Suprapubic skin (tissue), 4 donors: ENCODE data around the gene VTN. TPM values are rescaled to one million over a fixed set of nuclear protein-coding genes. Genes with fewer than 3 reads are reported as not detected.

Experiments
- DNase-seq, 2 donors: peaks; one replicate each; pipeline ENCODE4 v3.0.0-alpha.2; 2019; ENCODE audit warnings: low spot score in 2 of 2
- H3K27ac ChIP-seq: fragments of 200-600 bp; sonication (generic); one replicate; pipeline ENCODE4 v1.5.1; 2019
- H3K27me3 ChIP-seq: fragments of 200-600 bp; sonication (generic); one replicate; pipeline ENCODE4 v1.5.1; 2019
- H3K36me3 ChIP-seq: fragments of 200-600 bp; sonication (generic); one replicate; pipeline ENCODE4 v1.5.1; 2019
- H3K4me1 ChIP-seq: fragments of 200-600 bp; sonication (generic); one replicate; pipeline ENCODE4 v1.5.1; 2019
- H3K4me3 ChIP-seq: fragments of 200-600 bp; sonication (generic); one replicate; pipeline ENCODE4 v1.5.1; 2019; ENCODE audit warnings: mild to moderate bottlenecking
- H3K9me3 ChIP-seq: fragments of 200-600 bp; sonication (generic); one replicate; pipeline ENCODE4 v1.5.1; 2019
- EP300 ChIP-seq: sonication (generic); formaldehyde crosslinking; IDR thresholded peaks from one replicate; pipeline ENCODE4 v1.6.1; 2017; ENCODE audit warnings: antibody characterized with exemption
- POLR2A ChIP-seq, 2 donors: fragments of 450-650 bp; IDR thresholded peaks; one replicate each; pipeline ENCODE4 v1.6.1; 2017; ENCODE audit warnings: antibody characterized with exemption in 2 of 2, mild to moderate bottlenecking in 2 of 2, moderate library complexity in 2 of 2
- POLR2AphosphoS5 ChIP-seq, 3 donors: sonication (generic); formaldehyde crosslinking; IDR thresholded peaks; one replicate each; pipeline ENCODE4 v1.6.1; 2017; ENCODE audit warnings: antibody characterized with exemption in 3 of 3
- WGBS: methylation state at CpG from one replicate; pipeline ENCODE4 v1.1.5; 2018; 5-methylcytosine and 5-hydroxymethylcytosine counted together
- total RNA-seq, 4 donors: library from RNA; depleted of rRNA; stranded (reverse); fragments of >200 nt; gene quantifications; one replicate each; pipeline ENCODE4 v1.1.0, GENCODE V29; 2016
- TF ChIP-seq, protein P1 (sequence below), 2 donors: fragments of 200-600 bp in 1 of 2; fragments of 450-650 bp in 1 of 2; sonication (generic) in 1 of 2; IDR thresholded peaks; one replicate each; pipeline ENCODE4 v1.5.1; 2016 to 2019; ENCODE audit warnings: antibody characterized with exemption in 2 of 2, mild to moderate bottlenecking in 1 of 2, moderate library complexity in 1 of 2

The VTN gene
- total RNA-seq, 4 donors from 2014 or later = 0.42 to 4.2 (median 0.42) TPM; not detected in 1

DNA sequence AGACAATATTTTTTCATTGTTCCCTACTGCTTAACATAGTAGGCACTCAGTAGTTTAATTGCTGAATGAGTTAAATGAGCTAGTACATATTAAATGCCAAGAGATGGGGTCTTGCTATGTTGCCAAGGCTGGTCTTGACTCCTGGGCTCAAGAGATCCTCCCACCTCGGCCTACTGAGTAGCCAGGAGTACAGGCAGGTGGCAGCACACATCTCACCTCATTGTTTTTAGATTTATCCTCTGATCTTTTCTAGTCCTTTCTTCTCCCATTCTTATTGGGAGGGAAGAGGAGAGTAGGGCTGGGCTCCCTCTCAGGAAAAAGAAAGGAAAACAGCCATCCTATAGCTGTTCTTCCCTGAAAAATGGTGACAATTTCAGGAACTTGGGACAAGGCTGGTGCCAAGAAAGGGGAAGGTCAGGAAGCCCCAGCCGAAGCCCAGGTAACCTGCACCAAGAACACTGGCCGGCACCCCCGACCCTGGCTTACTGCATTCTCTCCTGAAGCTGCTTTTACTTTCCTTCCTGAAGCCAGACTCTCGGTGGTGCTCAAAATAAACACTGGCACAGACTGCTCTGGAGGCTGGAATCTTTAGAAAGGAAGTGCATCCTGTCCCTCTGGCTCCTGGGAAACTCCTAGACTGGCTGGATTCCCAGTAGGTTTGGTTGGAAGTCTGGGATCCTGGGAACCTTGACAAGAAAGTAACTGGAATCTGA lies 31.9 kb downstream of the VTN start:
- Histone ChIP-seq H3K4me1 (peaks cover 44% of the 10 kb centered on the region), H3K4me3 (no peak overlapping the region)

DNA sequence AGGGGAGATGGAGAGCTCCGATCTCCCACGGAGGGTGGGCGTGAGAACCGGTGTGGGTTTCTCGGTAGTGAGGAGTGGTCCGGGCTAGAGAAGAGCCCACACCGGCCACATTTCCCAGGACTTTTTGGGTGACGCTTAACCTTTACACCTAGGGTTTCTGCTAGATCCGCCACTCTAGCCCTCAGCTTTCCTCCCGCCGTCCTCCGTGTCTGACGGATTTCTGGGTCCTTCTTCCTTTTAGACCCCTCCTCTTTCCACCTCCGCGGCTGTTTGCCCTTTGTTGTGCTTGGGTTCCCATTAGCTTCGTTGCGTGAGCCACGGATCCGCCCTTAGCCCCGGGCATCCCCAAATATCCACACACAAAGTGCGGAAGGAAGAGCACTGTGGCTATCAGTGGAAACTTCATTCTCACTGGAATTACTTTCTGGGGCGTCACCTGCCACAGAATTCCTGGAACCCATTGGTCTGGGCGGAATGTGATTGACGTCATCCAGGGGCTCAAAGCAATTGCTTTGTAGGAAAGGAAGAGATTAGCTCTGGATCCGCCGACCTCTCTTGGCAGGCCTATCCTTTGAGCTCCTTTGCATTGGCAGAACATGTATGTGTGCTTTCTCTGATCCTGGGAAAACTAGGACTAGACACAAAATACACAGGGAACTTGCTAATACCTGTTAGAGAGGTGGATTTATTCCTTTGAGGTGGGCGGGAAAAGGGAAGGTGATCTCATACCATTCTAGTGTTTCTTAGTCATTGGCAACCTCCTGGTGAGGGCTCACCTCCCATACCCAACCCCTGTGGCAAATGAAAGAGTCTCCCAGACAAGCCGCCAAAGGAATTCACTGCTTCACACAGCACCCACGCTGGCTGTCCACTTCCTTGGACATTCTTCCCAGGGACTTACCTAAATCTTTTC lies 33.9 kb downstream of the VTN start:
- TF ChIP-seq POLR2A (IDR thresholded peaks at IDR 0.05) (no peak), POLR2AphosphoS5 (IDR thresholded peaks at IDR 0.05) (peak in 1 of 3 donors; percentile 51)
- H3K27me3 ChIP-seq = no peaks in the 10 kb centered on the region
- WGBS = 6% methylated on average over 26 of the region's 29 CpGs
- H3K9me3 ChIP-seq = no peaks in the 10 kb centered on the region
- peak overlapping the region; percentile 87 for H3K4me3 ChIP-seq
- H3K27ac ChIP-seq = peak overlapping the region; percentile 98
- H3K4me1 ChIP-seq = peaks cover 50% of the 10 kb centered on the region
- peak in 1 of 2 donors; percentile 86 for DNase-seq
- peaks cover 22% of the 10 kb centered on the region for H3K36me3 ChIP-seq

More for the DNA sequence above, 31.9 kb downstream of the VTN start:
- TF ChIP-seq EP300 (no peak), POLR2A (IDR thresholded peaks at IDR 0.05) (no peak), POLR2AphosphoS5 (IDR thresholded peaks at IDR 0.05) (no peak)
- TF ChIP-seq, protein P1, sequence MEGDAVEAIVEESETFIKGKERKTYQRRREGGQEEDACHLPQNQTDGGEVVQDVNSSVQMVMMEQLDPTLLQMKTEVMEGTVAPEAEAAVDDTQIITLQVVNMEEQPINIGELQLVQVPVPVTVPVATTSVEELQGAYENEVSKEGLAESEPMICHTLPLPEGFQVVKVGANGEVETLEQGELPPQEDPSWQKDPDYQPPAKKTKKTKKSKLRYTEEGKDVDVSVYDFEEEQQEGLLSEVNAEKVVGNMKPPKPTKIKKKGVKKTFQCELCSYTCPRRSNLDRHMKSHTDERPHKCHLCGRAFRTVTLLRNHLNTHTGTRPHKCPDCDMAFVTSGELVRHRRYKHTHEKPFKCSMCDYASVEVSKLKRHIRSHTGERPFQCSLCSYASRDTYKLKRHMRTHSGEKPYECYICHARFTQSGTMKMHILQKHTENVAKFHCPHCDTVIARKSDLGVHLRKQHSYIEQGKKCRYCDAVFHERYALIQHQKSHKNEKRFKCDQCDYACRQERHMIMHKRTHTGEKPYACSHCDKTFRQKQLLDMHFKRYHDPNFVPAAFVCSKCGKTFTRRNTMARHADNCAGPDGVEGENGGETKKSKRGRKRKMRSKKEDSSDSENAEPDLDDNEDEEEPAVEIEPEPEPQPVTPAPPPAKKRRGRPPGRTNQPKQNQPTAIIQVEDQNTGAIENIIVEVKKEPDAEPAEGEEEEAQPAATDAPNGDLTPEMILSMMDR (IDR thresholded peaks at IDR 0.05) = no peak
- no peak for DNase-seq
- 83% methylated on average over 4 of the region's 5 CpGs for WGBS
- Histone ChIP-seq H3K9me3 (no peaks in the 10 kb centered on the region), H3K27me3 (no peaks in the 10 kb centered on the region), H3K27ac (peak overlapping the region; percentile 9), H3K36me3 (peaks cover 35% of the 10 kb centered on the region)

DNA sequence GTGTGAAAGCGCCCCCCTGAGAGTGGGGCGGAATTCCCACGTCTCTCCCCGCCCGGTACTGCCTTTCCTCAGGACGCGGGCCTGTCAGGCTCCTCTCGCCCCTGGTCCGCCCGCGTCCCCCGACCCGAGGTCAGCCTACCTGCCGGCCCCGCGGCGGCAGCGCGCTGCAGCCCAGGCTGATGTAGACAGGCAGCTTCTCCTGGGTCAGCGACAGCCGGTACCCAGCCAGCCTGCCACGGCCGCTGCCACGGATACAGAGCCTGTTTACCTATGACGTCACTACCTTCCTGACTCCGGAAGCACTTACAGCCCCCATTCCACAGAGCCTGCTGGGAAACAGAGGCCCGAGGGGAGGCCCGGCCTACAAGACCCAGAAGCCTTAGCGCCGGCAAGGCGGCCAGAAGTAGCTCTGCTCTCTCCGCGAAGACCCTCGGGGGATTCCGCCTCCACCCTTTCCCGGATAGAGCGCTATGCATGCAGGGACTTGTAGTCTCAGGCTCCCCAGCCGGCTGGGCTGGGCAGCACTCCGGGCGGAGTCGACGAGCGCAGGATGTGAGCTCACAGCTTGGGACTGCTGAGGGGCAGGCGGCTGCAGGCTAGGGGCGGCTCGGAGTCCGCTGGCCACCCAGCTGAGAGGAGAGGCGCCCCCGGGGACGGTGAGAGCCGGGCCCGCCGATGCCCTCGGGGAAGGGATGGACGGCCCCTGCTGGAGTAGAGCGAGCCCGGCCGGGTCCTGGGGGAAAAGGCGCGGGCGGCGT lies 34.7 kb downstream of the VTN start, which contains the start of the genes IFT20 and TNFAIP1:
IFT20 (minus strand) TSS at position 272 of the 758 bp plus-strand sequence. CDS start 3,487 bp downstream, outside the sequence.
TNFAIP1 (plus strand) TSS at position 561 of the 758 bp plus-strand sequence. CDS start 3,761 bp downstream, outside the sequence.
- DNase-seq = peak; percentile 99 to 100
- Histone ChIP-seq H3K9me3 (no peaks in the 10 kb centered on the region), H3K36me3 (peaks cover 22% of the 10 kb centered on the region), H3K4me3 (peak within 1 kb of the TSS; percentile 87), H3K27ac (peak within 1 kb of the TSS; percentile 98), H3K27me3 (no peaks in the 10 kb centered on the region), H3K4me1 (peaks cover 50% of the 10 kb centered on the region)
- WGBS = under 1% methylated on average over 32 of the region's 62 CpGs
- TF ChIP-seq POLR2AphosphoS5 (IDR thresholded peaks at IDR 0.05) (peak; percentile 53 to 91 (median 54)), POLR2A (IDR thresholded peaks at IDR 0.05) (peak; percentile 19 to 78), EP300 (no peak)
- TF ChIP-seq, protein P1 (IDR thresholded peaks at IDR 0.05) = no peak

DNA sequence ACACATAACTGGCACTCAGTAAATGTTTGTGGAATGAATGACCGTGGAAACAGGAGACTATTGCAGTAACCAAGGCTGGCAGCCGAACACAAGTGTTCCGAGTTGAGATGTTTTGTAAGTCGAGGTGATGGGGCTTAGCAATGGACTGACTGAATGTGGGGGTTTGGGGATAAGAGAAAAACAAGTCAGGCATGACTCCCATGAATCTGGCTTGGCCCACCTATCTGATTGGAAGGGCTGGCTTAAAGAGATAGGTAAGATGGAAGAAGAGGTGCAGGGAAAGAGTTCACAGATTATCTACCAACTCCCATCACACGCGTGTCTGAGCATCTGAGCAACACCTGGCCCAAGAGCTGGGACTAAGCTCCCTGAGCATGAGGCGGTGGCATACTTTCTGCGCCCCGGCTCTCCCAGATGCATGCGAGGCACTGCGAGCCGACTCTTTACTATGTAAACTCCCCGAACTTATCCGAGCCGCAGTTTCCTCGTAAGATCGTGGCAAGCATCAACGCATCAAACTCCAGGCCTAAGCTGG lies 35.4 kb downstream of the VTN start:
- no peak for DNase-seq
- TF ChIP-seq, protein P1 (IDR thresholded peaks at IDR 0.05) = no peak
- TF ChIP-seq POLR2A (IDR thresholded peaks at IDR 0.05) (no peak), POLR2AphosphoS5 (IDR thresholded peaks at IDR 0.05) (no peak), EP300 (no peak)
- WGBS = 13% methylated on average over 12 of the region's 18 CpGs
- peak overlapping the region; percentile 98 for H3K27ac ChIP-seq
- no peaks in the 10 kb centered on the region for H3K9me3 ChIP-seq
- peaks cover 17% of the 10 kb centered on the region for H3K36me3 ChIP-seq
- peaks cover 50% of the 10 kb centered on the region for H3K4me1 ChIP-seq
- H3K4me3 ChIP-seq = peak overlapping the region; percentile 87
- no peaks in the 10 kb centered on the region for H3K27me3 ChIP-seq

DNA sequence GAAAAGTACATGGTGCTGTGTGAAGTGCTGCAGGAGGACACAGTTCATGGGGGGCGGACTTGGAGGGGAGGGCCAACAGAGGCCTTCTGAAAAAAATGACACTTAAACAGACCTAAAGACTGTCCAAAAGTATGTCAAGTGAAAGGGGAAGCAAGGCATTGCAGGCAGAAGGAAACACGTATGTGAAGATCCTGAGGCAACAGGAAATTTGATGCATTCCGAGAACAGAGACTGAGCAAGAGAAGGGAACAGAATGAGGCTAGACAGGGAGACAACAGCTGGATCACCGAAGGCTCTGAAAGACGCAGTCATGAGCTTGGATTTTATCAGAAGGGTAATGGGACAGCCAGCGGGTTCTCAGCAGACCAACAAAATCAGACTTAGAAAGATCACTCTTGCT lies 35.9 kb downstream of the VTN start:
- Histone ChIP-seq H3K9me3 (no peaks in the 10 kb centered on the region), H3K4me3 (peak overlapping the region; percentile 87), H3K27me3 (no peaks in the 10 kb centered on the region), H3K27ac (no peak overlapping the region), H3K36me3 (peaks cover 21% of the 10 kb centered on the region), H3K4me1 (peaks cover 50% of the 10 kb centered on the region)
- WGBS = 51% methylated on average over 6 of the region's 6 CpGs
- TF ChIP-seq, protein P1 (IDR thresholded peaks at IDR 0.05) = no peak
- TF ChIP-seq EP300 = no peak
- TF ChIP-seq POLR2AphosphoS5 (IDR thresholded peaks at IDR 0.05) = no peak
- no peak for TF ChIP-seq POLR2A (IDR thresholded peaks at IDR 0.05)
- no peak for DNase-seq
